ENCODE measurements around the gene KLHDC10.

The KLHDC10 gene

GRCh38 chr7:130127821-130128317 lies 57.5 kb downstream of the KLHDC10 start:
- no peak overlapping the region for H3K4me3 ChIP-seq (replicated peaks; ENCODE audit: low read depth, low read length)

DNA sequence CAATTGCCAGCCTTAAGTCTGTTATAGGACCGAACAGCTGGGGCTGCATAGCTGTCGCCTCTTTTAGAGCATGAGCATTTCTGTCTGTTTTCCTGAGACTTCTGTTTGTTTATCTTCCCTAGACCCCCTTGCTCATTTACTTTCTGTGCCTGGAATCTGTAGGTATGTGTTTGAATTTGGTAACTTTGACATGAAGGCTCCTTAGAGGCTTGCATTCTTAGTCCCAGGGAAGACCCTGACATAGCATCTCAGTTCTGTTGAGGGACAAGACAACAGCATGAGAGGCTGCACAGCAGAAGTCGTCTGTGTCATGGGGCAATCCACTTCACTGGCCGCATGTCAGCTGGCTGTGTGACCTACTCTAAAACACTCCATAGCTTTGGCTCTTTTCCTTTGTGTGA lies 58.7 kb downstream of the KLHDC10 start:
- Histone ChIP-seq H3K27me3 (replicated peaks; ENCODE audit: control insufficient read depth, insufficient read depth, low read length) (no peaks in the 10 kb centered on the region), H3K4me3 (replicated peaks; ENCODE audit: low read depth, low read length) (no peak overlapping the region), H3K36me3 (ENCODE audit: control insufficient read depth, insufficient read depth, low read length) (peaks cover 14% of the 10 kb centered on the region)
- TF ChIP-seq, protein P1, sequence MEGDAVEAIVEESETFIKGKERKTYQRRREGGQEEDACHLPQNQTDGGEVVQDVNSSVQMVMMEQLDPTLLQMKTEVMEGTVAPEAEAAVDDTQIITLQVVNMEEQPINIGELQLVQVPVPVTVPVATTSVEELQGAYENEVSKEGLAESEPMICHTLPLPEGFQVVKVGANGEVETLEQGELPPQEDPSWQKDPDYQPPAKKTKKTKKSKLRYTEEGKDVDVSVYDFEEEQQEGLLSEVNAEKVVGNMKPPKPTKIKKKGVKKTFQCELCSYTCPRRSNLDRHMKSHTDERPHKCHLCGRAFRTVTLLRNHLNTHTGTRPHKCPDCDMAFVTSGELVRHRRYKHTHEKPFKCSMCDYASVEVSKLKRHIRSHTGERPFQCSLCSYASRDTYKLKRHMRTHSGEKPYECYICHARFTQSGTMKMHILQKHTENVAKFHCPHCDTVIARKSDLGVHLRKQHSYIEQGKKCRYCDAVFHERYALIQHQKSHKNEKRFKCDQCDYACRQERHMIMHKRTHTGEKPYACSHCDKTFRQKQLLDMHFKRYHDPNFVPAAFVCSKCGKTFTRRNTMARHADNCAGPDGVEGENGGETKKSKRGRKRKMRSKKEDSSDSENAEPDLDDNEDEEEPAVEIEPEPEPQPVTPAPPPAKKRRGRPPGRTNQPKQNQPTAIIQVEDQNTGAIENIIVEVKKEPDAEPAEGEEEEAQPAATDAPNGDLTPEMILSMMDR (IDR thresholded peaks at IDR 0.05; ENCODE audit: insufficient read depth, low read length, poor library complexity, severe bottlenecking): no peak
- no peak for DNase-seq (ENCODE audit: extremely low read depth, insufficient read length)

More at GRCh38 chr7:130127821-130128317, 57.5 kb downstream of the KLHDC10 start:
- H3K36me3 ChIP-seq (ENCODE audit: control insufficient read depth, insufficient read depth, low read length): peaks cover 14% of the 10 kb centered on the region
- TF ChIP-seq, protein P1 (IDR thresholded peaks at IDR 0.05; ENCODE audit: insufficient read depth, low read length, poor library complexity, severe bottlenecking): no peak
- H3K27me3 ChIP-seq (replicated peaks; ENCODE audit: control insufficient read depth, insufficient read depth, low read length): no peaks in the 10 kb centered on the region
- no peak for DNase-seq (ENCODE audit: extremely low read depth, insufficient read length)

DNA sequence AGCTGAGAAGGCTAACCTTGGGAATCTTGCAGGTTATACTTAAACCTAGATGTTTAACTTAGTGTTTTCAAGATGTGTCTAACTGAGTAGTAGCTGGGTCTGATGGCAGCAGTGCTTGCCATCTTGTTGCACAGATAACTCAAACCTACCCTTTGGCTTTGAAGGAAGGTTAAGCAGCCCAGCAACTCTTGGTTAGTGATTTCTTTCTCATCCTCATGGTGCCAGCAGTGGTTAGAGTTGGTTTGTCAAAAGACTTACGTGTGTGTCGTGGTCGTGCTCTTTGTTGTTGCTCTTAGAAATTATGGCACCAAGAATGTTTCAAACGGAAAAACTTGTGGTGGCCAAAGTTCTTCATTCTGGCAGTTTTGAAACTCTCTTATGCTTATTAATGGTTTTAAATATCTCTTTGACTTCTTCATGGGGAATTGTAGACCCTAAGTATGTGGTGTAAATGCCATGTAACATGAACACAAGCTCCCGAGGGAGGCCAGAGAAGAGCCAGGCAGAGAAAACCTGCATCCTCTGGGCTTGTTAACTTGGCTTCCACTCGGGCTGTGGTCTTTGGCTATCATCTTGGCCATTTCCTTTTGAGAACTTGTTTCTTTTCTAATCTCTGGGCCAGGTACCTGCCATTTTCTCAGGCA lies 61.0 kb downstream of the KLHDC10 start:
- Histone ChIP-seq H3K4me3 (replicated peaks; ENCODE audit: low read depth, low read length) (no peak overlapping the region), H3K36me3 (ENCODE audit: control insufficient read depth, insufficient read depth, low read length) (peaks cover 11% of the 10 kb centered on the region), H3K27me3 (replicated peaks; ENCODE audit: control insufficient read depth, insufficient read depth, low read length) (no peaks in the 10 kb centered on the region)
- TF ChIP-seq, protein P1 (IDR thresholded peaks at IDR 0.05; ENCODE audit: insufficient read depth, low read length, poor library complexity, severe bottlenecking): no peak
- DNase-seq (ENCODE audit: extremely low read depth, insufficient read length): no peak

DNA sequence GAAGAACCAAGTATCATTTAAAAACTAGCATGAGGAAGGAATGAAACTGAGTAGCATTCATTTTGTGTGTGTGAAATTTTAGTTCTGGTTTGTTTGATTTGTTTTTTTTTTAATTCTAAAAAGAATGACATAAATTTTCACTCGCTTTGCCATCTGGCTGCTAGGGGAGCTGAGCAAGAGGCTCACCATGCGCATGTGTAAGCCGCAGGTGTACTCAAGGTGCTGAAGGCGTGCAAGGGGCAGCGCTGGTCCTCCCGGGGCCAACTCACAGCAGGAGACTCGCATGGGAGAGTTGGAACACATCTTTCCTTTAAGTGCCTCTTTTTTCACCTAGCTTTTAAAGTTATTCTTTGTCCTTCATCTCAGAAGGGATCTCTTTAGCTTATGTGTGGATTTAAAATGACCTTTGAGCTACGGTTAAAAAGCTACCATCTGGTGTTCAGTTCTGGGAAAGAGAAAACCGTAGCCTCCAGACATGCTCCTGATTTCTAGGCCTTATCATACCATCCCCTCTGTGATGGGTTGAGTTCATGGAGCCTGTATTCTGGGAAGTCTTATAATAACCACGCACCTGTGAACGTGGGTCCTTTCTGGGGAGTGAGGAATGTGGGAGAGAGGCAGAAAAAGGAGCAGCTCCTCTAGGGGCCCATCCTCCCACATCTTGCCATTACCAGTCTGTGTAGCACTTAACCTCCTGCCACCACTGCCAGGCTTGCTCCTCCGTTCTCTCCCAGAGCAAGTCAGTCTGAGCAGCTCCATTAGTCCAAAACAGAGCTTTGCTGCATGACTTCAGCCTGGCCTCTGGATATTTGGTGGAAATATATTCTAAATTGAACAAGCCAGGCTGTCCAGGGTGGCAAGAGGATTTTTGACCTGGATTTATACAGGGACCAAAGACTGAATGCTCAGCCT lies 61.9 kb downstream of the KLHDC10 start:
- DNase-seq (ENCODE audit: extremely low read depth, insufficient read length): no peak
- Histone ChIP-seq H3K27me3 (replicated peaks; ENCODE audit: control insufficient read depth, insufficient read depth, low read length) (no peaks in the 10 kb centered on the region), H3K4me3 (replicated peaks; ENCODE audit: low read depth, low read length) (no peak overlapping the region), H3K36me3 (ENCODE audit: control insufficient read depth, insufficient read depth, low read length) (peaks cover 11% of the 10 kb centered on the region)
- TF ChIP-seq, protein P1 (IDR thresholded peaks at IDR 0.05; ENCODE audit: insufficient read depth, low read length, poor library complexity, severe bottlenecking): no peak

DNA sequence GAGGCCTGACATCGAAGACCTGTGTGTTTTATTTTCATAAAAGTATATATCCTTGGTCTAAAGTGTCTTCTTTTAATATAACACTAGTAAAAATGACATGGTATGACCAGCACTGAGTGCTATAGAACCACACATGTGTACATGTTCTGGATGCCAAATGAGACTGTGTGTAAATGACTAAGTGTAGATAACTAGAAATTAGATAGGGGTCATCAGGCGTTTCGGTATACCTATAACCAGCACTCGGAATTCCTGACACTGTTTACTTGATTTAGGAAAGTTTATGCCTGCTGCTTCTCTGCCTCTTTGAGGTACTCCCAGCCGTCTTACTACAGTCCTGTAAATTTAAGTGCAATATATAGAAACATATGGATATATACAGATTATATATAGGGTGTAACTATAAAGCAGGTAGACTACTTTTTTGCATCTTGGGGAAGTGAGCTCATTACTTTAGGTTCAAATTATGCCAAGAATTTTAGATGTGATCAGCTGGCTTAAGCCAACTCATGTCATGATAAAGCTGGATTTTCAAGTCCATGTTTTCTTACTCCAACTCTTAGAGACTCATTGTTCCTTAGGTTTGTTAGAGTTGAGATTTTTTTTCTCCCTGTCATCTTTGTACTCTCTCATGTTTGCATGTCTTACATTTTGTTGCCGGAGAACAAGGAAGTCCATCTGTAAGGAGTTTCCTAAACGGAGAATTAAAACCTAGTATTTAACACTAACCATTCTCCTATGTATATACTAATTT lies 62.9 kb downstream of the KLHDC10 start:
- Histone ChIP-seq H3K27me3 (replicated peaks; ENCODE audit: control insufficient read depth, insufficient read depth, low read length) (no peaks in the 10 kb centered on the region), H3K4me3 (replicated peaks; ENCODE audit: low read depth, low read length) (no peak overlapping the region), H3K36me3 (ENCODE audit: control insufficient read depth, insufficient read depth, low read length) (peaks cover 11% of the 10 kb centered on the region)
- no peak for DNase-seq (ENCODE audit: extremely low read depth, insufficient read length)
- TF ChIP-seq, protein P1 (IDR thresholded peaks at IDR 0.05; ENCODE audit: insufficient read depth, low read length, poor library complexity, severe bottlenecking): no peak

Measured in GM06990 (cell line).